Upper lobe of left lung (tissue), 4 donors: ENCODE measurements around the gene KCNIP3.

Source experiments
- EP300 ChIP-seq, 4 donors: sonication (generic); formaldehyde crosslinking; IDR thresholded peaks; one replicate each; pipeline ENCODE4 v1.5.1; 2017; ENCODE audit warnings: antibody characterized with exemption in 4 of 4, control low read depth in 2 of 4
- POLR2A ChIP-seq, 4 donors: fragments of 450-650 bp; IDR thresholded peaks; one replicate each; pipeline ENCODE4 v1.5.1; 2016 to 2017; ENCODE audit warnings: antibody characterized with exemption in 4 of 4, mild to moderate bottlenecking in 2 of 4
- TF ChIP-seq, protein P1 (sequence below), 6 experiments: fragments of 450-650 bp in 4 of 6; fragments of 200-600 bp in 2 of 6; sonication (generic) in 2 of 6; IDR thresholded peaks; one replicate each; pipeline ENCODE4 v1.5.1; 2016 to 2019; ENCODE audit warnings: antibody characterized with exemption in 6 of 6

GRCh38 chr2:95351598-95351915 is 54.4 kb downstream of the KCNIP3 start:
- TF ChIP-seq, protein P1, sequence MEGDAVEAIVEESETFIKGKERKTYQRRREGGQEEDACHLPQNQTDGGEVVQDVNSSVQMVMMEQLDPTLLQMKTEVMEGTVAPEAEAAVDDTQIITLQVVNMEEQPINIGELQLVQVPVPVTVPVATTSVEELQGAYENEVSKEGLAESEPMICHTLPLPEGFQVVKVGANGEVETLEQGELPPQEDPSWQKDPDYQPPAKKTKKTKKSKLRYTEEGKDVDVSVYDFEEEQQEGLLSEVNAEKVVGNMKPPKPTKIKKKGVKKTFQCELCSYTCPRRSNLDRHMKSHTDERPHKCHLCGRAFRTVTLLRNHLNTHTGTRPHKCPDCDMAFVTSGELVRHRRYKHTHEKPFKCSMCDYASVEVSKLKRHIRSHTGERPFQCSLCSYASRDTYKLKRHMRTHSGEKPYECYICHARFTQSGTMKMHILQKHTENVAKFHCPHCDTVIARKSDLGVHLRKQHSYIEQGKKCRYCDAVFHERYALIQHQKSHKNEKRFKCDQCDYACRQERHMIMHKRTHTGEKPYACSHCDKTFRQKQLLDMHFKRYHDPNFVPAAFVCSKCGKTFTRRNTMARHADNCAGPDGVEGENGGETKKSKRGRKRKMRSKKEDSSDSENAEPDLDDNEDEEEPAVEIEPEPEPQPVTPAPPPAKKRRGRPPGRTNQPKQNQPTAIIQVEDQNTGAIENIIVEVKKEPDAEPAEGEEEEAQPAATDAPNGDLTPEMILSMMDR (IDR thresholded peaks at IDR 0.05) = no peak
- no peak for TF ChIP-seq POLR2A (IDR thresholded peaks at IDR 0.05)
- no peak for TF ChIP-seq EP300 (IDR thresholded peaks at IDR 0.05)
